Measurements from ENCODE around the gene CDK5RAP2. TPM values are rescaled to one million over a fixed set of nuclear protein-coding genes. Genes with fewer than 3 reads are reported as not detected.

The CDK5RAP2 gene
- total RNA-seq, 6 experiments from 2014 or later: 25.9 to 61.6 (median 34.7) TPM

DNA sequence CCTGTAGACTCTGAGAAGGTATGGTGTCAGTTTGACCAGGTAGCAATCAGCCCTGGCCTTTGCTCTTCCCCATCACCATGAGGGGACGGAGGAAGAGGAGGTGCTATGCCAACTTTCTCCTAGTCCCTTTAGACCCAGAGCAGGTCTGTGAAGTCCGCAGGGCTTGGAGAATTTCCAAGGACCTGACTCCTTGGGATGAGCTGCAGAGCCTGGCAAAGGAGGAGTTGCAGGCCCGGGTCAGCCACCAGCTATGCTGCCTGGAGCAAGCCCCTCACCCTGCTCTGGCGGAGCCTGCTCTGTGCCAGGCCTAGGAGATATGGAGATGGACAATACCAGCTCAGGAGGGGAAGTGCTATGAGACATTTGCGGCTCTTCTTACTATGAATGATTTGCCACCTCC is 188.3 kb downstream of the CDK5RAP2 start:
- intact Hi-C loops (cut with DNase I): no loop called here
- H3K4me1 ChIP-seq: peaks cover 0 to 88% (median 38%) of the 10 kb centered on the region in 4 donors
- no peaks in the 10 kb centered on the region for H3K9me3 ChIP-seq
- H3K27ac ChIP-seq: peak overlapping the region in 2 of 3 donors; percentile 62 to 97
- TF ChIP-seq POLR2A (IDR thresholded peaks at IDR 0.05): no peak
- TF ChIP-seq, protein P1, sequence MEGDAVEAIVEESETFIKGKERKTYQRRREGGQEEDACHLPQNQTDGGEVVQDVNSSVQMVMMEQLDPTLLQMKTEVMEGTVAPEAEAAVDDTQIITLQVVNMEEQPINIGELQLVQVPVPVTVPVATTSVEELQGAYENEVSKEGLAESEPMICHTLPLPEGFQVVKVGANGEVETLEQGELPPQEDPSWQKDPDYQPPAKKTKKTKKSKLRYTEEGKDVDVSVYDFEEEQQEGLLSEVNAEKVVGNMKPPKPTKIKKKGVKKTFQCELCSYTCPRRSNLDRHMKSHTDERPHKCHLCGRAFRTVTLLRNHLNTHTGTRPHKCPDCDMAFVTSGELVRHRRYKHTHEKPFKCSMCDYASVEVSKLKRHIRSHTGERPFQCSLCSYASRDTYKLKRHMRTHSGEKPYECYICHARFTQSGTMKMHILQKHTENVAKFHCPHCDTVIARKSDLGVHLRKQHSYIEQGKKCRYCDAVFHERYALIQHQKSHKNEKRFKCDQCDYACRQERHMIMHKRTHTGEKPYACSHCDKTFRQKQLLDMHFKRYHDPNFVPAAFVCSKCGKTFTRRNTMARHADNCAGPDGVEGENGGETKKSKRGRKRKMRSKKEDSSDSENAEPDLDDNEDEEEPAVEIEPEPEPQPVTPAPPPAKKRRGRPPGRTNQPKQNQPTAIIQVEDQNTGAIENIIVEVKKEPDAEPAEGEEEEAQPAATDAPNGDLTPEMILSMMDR (IDR thresholded peaks at IDR 0.05): no peak
- no peak for ATAC-seq
- no peak overlapping the region for H3K4me3 ChIP-seq
- peaks cover 0 to 6% (median 0%) of the 10 kb centered on the region in 4 donors for H3K36me3 ChIP-seq
- no peaks in the 10 kb centered on the region for H3K27me3 ChIP-seq
- whole genome bisulfite sequencing (ENCODE audit: insufficient coverage, low coverage, low lambda C conversion rate, missing lambda C conversion rate): 100% methylated on average over 2 of the region's 5 CpGs
- no peak for DNase-seq

DNA sequence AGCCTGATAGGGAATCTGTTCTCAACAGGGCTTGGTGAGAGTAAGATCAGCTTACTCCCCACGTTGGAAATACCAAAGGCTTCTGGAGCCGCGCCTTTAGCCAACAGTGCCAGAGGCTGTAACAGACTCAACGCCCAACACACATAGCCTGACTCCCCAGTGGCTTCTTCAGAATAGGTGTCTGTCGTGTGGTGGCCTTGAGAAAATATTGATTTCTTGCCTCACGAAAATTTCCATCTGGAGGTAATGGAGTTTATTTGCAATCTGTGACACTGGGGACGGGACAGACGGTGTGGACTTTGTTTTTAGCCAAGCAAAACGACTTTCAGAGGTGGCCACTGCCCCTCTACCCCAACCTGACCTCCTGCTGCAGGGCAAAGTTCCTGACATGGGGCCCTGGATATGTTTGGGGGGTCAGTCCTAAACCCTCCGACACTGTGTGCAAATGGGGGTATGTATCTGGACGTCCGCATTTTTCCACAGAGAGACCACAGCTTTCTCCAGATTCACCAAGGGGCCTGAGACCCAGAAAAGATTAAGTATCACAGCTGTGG is 189.3 kb downstream of the CDK5RAP2 start:
- H3K4me3 ChIP-seq: no peak overlapping the region
- 34% methylated on average over 7 of the region's 12 CpGs for WGBS (ENCODE audit: insufficient coverage, low coverage, low lambda C conversion rate, missing lambda C conversion rate)
- no peak for TF ChIP-seq POLR2A (IDR thresholded peaks at IDR 0.05)
- TF ChIP-seq, protein P1 (IDR thresholded peaks at IDR 0.05): no peak
- H3K36me3 ChIP-seq: peaks cover 0 to 6% (median 0%) of the 10 kb centered on the region in 4 donors
- intact Hi-C loops (cut with DNase I): no loop called here
- peak; percentile 8 to 57 (median 29) for ATAC-seq
- no peaks in the 10 kb centered on the region for H3K27me3 ChIP-seq
- H3K27ac ChIP-seq: peak overlapping the region; percentile 38 to 97 (median 62)
- peaks cover 0 to 93% (median 41%) of the 10 kb centered on the region in 4 donors for H3K4me1 ChIP-seq
- H3K9me3 ChIP-seq: no peaks in the 10 kb centered on the region
- peak in 2 of 3 donors; percentile 74 to 82 for DNase-seq

DNA sequence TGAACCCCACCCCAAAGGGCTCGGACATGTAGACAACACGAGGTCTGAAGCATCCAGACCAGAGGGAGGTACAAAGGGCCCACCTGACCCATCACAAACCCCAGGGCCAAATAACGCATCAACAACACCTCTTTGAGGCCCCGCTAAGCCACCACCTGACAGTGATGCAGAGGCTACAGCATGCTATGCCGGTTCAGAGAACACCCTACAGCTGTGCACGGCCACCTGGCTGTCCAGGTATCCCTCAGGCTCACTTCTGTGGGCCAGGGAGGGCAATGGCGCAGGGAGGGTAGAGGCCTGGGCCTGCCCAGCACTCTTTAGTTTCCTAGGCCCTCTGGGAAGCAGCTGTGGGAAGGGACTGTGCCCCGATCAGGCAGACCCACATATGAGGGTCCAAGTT is 190.1 kb downstream of the CDK5RAP2 start:
- no peak for DNase-seq
- no peaks in the 10 kb centered on the region for H3K27me3 ChIP-seq
- H3K36me3 ChIP-seq: peaks cover 0 to 6% (median 0%) of the 10 kb centered on the region in 4 donors
- no CpG with 5 or more reads among the region's 8 CpGs for WGBS (ENCODE audit: insufficient coverage, low coverage, low lambda C conversion rate, missing lambda C conversion rate)
- peak overlapping the region; percentile 38 to 97 (median 62) for H3K27ac ChIP-seq
- TF ChIP-seq, protein P1 (IDR thresholded peaks at IDR 0.05): no peak
- TF ChIP-seq POLR2A (IDR thresholded peaks at IDR 0.05): no peak
- no peaks in the 10 kb centered on the region for H3K9me3 ChIP-seq
- no peak overlapping the region for H3K4me3 ChIP-seq
- ATAC-seq: no peak
- intact Hi-C loops (cut with DNase I): no loop called here
- H3K4me1 ChIP-seq: peaks cover 0 to 94% (median 42%) of the 10 kb centered on the region in 4 donors

DNA sequence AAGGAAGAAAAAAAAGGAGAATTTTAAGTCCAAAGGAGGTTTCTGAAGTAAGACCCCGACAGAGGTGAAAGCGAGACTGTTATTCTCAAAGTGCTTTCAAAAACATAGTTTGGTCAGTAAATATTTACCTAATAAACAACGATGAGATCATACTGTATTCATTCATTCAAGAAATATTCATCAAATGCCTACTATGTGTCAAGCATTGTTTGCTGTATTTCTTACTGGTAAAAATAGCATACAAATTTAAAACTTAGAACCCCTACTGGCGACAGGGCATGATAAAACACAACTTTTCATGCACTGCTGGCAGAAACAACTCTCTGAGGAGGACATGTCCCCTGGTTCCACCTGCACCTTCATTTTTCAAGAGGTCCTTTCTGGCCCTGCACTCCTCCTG is 190.7 kb downstream of the CDK5RAP2 start:
- TF ChIP-seq, protein P1 (IDR thresholded peaks at IDR 0.05): no peak
- TF ChIP-seq POLR2A (IDR thresholded peaks at IDR 0.05): no peak
- intact Hi-C loops (cut with DNase I): no loop called here
- Histone ChIP-seq H3K9me3 (no peaks in the 10 kb centered on the region), H3K4me1 (peaks cover 0 to 94% (median 43%) of the 10 kb centered on the region in 4 donors), H3K27ac (peak overlapping the region in 2 of 3 donors; percentile 62 to 97), H3K4me3 (no peak overlapping the region), H3K36me3 (peaks cover 0 to 6% (median 0%) of the 10 kb centered on the region in 4 donors), H3K27me3 (no peaks in the 10 kb centered on the region)
- ATAC-seq: no peak
- no peak for DNase-seq
- 28% methylated on average over 4 of the region's 4 CpGs for WGBS (ENCODE audit: insufficient coverage, low coverage, low lambda C conversion rate, missing lambda C conversion rate)
